ENCODE data around the gene PC. TPM values are rescaled to one million over a fixed set of nuclear protein-coding genes. Genes with fewer than 3 reads are reported as not detected.
"Not testable (repeated sequence)": the region's sequence is repeated elsewhere in the genome, so short reads cannot be mapped to it uniquely, and the experiment has no call there.

Gene PC
- polyA plus RNA-seq, 2 of the 4 experiments (the other 2 are of a cell fraction) = 14.2 to 45.9 TPM

DNA sequence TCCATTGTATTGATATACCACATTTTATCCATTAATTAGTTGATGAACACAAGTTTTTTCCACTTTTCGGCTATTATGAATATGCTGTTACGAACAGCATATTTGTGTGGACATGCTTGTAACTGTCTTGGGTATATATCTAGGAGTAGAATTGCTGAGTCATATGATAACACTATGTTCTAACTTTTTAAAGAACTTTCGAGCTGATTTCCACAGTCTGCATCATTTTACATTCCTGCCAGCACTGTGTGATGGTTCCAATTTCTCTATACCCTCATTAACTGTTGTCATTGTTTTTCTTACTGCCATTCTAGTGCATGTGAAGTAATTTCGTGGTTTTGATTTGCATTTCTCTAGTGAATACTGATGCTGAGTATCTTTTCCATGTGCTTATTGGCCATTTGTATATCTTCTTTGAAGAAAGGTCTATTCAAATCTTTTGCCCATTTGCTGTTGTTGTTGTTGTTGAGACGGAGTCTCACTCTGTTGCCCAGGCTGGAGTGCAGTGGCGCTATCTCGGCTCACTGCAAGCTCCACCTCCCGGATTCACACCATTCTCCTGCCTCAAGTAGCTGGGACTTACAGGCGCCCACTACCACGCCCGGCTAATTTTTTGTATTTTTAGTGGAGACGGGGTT lies 122.3 kb downstream of the PC start:
- ChIA-PET CTCF (interaction anchor here (0.5 to 8.7 kb wide), 4 partner anchors 9 to 428 kb away, joined by 3 to 194 read pairs (median 16); partner anchors contain the start of genes RBM4B and RCE1), POLR2A (no interaction called here)
- DNase-seq (ENCODE audit: low read depth in 1 of 2, low spot score in 1 of 2) = no peak
- H3K27ac ChIP-seq = peak overlapping the region; percentile 54 to 62; a peak in 5 of 6 replicates
- H3K4me2 ChIP-seq = no peak overlapping the region
- no peaks in the 10 kb centered on the region for H3K9me3 ChIP-seq
- whole genome bisulfite sequencing (ENCODE audit: missing lambda C conversion rate) = 92% methylated on average over 12 of the region's 12 CpGs
- TF ChIP-seq MAZ (IDR thresholded peaks at IDR 0.05; ENCODE audit: borderline replicate concordance, low read depth, low read length) = no peak
- TF ChIP-seq JUNB (IDR thresholded peaks at IDR 0.05) = no peak
- peak; percentile 91 for TF ChIP-seq NFE2L2 (conservative IDR thresholded peaks at IDR 0.05; ENCODE audit: low read length)
- no peak for TF ChIP-seq FOXS1 (CRISPR knock-in tag; IDR thresholded peaks at IDR 0.05)
- TF ChIP-seq NR3C1 (IDR thresholded peaks at IDR 0.05) = no peak
- peak; percentile 97 for TF ChIP-seq MAFK (IDR thresholded peaks at IDR 0.05; ENCODE audit: partially characterized antibody)
- ATAC-seq = no peak
- H3K4me1 ChIP-seq = peaks cover 20% of the 10 kb centered on the region
- no peak overlapping the region for H3K4me3 ChIP-seq
- no peak for FAIRE-seq

DNA sequence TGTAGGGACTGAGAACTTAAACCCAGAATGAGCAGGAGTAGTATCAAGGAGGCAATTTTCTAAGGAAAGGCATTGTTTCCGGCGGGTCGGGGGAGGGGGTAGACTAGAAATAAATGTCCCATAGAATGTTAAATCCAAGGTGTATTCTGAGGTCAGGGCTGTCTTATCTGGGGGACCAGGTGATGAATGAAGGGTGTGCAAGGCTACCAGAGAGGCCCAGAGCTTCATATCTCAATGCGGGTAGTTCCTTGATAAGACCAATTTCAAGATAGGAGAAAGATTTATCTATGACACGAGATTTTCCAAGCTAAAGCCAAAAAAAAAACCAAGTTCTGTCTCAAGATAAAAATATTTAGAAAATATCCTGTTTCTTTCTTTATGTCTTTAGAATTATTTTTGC lies 123.2 kb downstream of the PC start:
- WGBS (ENCODE audit: missing lambda C conversion rate) = 92% methylated on average over 5 of the region's 5 CpGs
- no peak overlapping the region for H3K4me2 ChIP-seq
- TF ChIP-seq, protein P1, sequence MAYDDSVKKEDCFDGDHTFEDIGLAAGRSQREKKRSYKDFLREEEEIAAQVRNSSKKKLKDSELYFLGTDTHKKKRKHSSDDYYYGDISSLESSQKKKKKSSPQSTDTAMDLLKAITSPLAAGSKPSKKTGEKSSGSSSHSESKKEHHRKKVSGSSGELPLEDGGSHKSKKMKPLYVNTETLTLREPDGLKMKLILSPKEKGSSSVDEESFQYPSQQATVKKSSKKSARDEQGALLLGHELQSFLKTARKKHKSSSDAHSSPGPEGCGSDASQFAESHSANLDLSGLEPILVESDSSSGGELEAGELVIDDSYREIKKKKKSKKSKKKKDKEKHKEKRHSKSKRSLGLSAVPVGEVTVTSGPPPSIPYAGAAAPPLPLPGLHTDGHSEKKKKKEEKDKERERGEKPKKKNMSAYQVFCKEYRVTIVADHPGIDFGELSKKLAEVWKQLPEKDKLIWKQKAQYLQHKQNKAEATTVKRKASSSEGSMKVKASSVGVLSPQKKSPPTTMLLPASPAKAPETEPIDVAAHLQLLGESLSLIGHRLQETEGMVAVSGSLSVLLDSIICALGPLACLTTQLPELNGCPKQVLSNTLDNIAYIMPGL (CRISPR knock-in tag; IDR thresholded peaks at IDR 0.05; ENCODE audit: borderline replicate concordance) = no peak
- no peak for TF ChIP-seq JUNB (IDR thresholded peaks at IDR 0.05)

GRCh38 chr11:66834539-66834845 lies 123.7 kb downstream of the PC start:
- H3K9me3 ChIP-seq = no peaks in the 10 kb centered on the region
- WGBS (ENCODE audit: missing lambda C conversion rate) = 66% methylated on average over 4 of the region's 4 CpGs
- POLR2A ChIA-PET = interaction anchor here (0.6 to 0.9 kb wide), 2 partner anchors 8 to 142 kb away, joined by 3 read pairs; no protein-coding TSS in a partner anchor

More for the DNA sequence above, 123.2 kb downstream of the PC start:
- FAIRE-seq = no peak
- Histone ChIP-seq H3K4me1 (peaks cover 11% of the 10 kb centered on the region), H3K4me3 (no peak overlapping the region), H3K27ac (no peak overlapping the region; a peak in 1 of 6 replicates), H3K9me3 (no peaks in the 10 kb centered on the region)
- ChIA-PET CTCF (interaction anchor here (0.6 to 8.7 kb wide), 39 partner anchors 9 to 485 kb away, joined by 3 to 194 read pairs (median 5); partner anchors contain the start of genes NPAS4, RBM4, RCE1 and ZDHHC24), POLR2A (interaction anchor here (0.9 kb wide), 1 partner anchor 8 kb away, joined by 3 read pairs; no protein-coding TSS in a partner anchor)
- no peak for ATAC-seq
- DNase-seq (ENCODE audit: low read depth in 1 of 2, low spot score in 1 of 2) = no peak

DNA sequence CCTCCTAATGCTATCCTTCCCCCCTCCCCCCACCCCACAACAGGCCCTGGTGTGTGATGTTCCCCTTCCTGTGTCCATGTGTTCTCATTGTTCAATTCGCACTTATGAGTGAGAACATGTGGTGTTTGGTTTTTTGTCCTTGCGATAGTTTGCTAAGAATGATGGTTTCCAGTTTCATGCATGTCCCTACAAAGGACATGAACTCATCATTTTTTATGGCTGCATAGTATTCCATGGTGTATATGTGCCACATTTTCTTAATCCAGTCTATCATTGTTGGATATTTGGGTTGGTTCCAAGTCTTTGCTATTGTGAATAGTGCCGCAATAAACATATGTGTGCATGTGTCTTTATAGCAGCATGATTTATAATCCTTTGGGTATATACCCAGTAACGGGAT lies 133.6 kb downstream of the PC start:
- ATAC-seq; H3K4me3 ChIP-seq; H3K27ac ChIP-seq; FAIRE-seq; H3K4me1 ChIP-seq; H3K4me2 ChIP-seq; DNase-seq (ENCODE audit: low read depth in 1 of 2, low spot score in 1 of 2); POLR2A ChIA-PET; H3K9me3 ChIP-seq: not testable (repeated sequence)
- 95% methylated on average over 4 of the region's 4 CpGs for WGBS (ENCODE audit: missing lambda C conversion rate)
- CTCF ChIA-PET = interaction anchor here (1.2 kb wide), 1 partner anchor 9 kb away, joined by 7 read pairs; no protein-coding TSS in a partner anchor

More at GRCh38 chr11:66834539-66834845, 123.7 kb downstream of the PC start:
- peaks cover 11% of the 10 kb centered on the region for H3K4me1 ChIP-seq
- CTCF ChIA-PET = interaction anchor here (0.6 to 8.7 kb wide), 44 partner anchors 8 to 484 kb away, joined by 3 to 194 read pairs (median 4); partner anchors contain the start of genes NPAS4, RBM4, RCE1 and ZDHHC24
- TF ChIP-seq HDAC2 (IDR thresholded peaks at IDR 0.05) (no peak), PHF8 (IDR thresholded peaks at IDR 0.05; ENCODE audit: borderline replicate concordance, low read depth) (no peak), EHF (CRISPR knock-in tag; IDR thresholded peaks at IDR 0.05) (no peak), HOXA7 (CRISPR knock-in tag; IDR thresholded peaks at IDR 0.05) (no peak), CHD4 (IDR thresholded peaks at IDR 0.05; ENCODE audit: borderline replicate concordance) (no peak), BHLHE40 (IDR thresholded peaks at IDR 0.05; ENCODE audit: low read depth, low read length) (no peak), FOSL2 (IDR thresholded peaks at IDR 0.05) (no peak), FOSL2 (CRISPR knock-in tag; IDR thresholded peaks at IDR 0.05) (no peak), HEYL (CRISPR knock-in tag; IDR thresholded peaks at IDR 0.05) (no peak), ESRRA (IDR thresholded peaks at IDR 0.05; ENCODE audit: borderline replicate concordance, low read length) (no peak), ZNF302 (CRISPR knock-in tag; IDR thresholded peaks at IDR 0.05) (no peak), PBX3 (IDR thresholded peaks at IDR 0.05) (no peak), MAFK (IDR thresholded peaks at IDR 0.05; ENCODE audit: partially characterized antibody) (no peak), EP300 (IDR thresholded peaks at IDR 0.05) (no peak), HOXB13 (CRISPR knock-in tag; IDR thresholded peaks at IDR 0.05; ENCODE audit: low read depth) (no peak), RAD21 (conservative IDR thresholded peaks at IDR 0.05 in 1 of 2, IDR thresholded peaks at IDR 0.05 in 1 of 2) (no peak)
- TF ChIP-seq, protein P1 (CRISPR knock-in tag; IDR thresholded peaks at IDR 0.05; ENCODE audit: borderline replicate concordance) = no peak
- TF ChIP-seq, protein P2, sequence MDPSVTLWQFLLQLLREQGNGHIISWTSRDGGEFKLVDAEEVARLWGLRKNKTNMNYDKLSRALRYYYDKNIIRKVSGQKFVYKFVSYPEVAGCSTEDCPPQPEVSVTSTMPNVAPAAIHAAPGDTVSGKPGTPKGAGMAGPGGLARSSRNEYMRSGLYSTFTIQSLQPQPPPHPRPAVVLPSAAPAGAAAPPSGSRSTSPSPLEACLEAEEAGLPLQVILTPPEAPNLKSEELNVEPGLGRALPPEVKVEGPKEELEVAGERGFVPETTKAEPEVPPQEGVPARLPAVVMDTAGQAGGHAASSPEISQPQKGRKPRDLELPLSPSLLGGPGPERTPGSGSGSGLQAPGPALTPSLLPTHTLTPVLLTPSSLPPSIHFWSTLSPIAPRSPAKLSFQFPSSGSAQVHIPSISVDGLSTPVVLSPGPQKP (IDR thresholded peaks at IDR 0.05; ENCODE audit: low read depth, low read length) = no peak
- ATAC-seq (no peak; a peak in 1 of 6 replicates), DNase-seq (ENCODE audit: low read depth in 1 of 2, low spot score in 1 of 2) (no peak), FAIRE-seq (no peak)
- H3K4me2 ChIP-seq = no peak overlapping the region
- no peak overlapping the region for H3K27ac ChIP-seq
- H3K4me3 ChIP-seq = no peak overlapping the region
